ENCODE measurements around the gene HINFP. TPM values are rescaled to one million over a fixed set of nuclear protein-coding genes. Genes with fewer than 3 reads are reported as not detected.

HINFP gene
- total and polyA plus RNA-seq, 9 of the 15 experiments (the other 6 are each of a cell fraction or from before 2014, with no cell fraction given) = 13.8 to 34.1 (median 22.5) TPM

- TF ChIP-seq HMG20B (CRISPR knock-in tag; IDR thresholded peaks at IDR 0.05) (no peak), FUS (optimal IDR thresholded peaks at IDR 0.05; ENCODE audit: low read depth, low read length) (no peak), ZNF695 (CRISPR knock-in tag; IDR thresholded peaks at IDR 0.05) (no peak), PYGO2 (tag; IDR thresholded peaks at IDR 0.05) (no peak), MAFG (tag; conservative IDR thresholded peaks at IDR 0.05) (peak; percentile 75), ZNF707 (CRISPR knock-in tag; conservative IDR thresholded peaks at IDR 0.05) (no peak), SNRNP70 (optimal IDR thresholded peaks at IDR 0.05; ENCODE audit: low read depth, low read length) (no peak), SAFB2 (IDR thresholded peaks at IDR 0.05; ENCODE audit: borderline replicate concordance, low read depth, low read length, severe bottlenecking) (no peak), ASH1L (IDR thresholded peaks at IDR 0.05; ENCODE audit: borderline replicate concordance, low read depth, partially characterized antibody) (no peak), RUNX1 (IDR thresholded peaks at IDR 0.05; ENCODE audit: low read depth) (no peak), LEF1 (IDR thresholded peaks at IDR 0.05) (no peak), MAFF (IDR thresholded peaks at IDR 0.05; ENCODE audit: low read length) (peak; percentile 30; the same call in 1 of the 2 replicates), FOXK1 (CRISPR knock-in tag; IDR thresholded peaks at IDR 0.05; ENCODE audit: borderline replicate concordance) (no peak), ARID1B (IDR thresholded peaks at IDR 0.05) (peak; percentile 46; the same call in 1 of the 2 replicates), ZKSCAN8 (CRISPR knock-in tag; IDR thresholded peaks at IDR 0.05) (no peak), KAT7 (CRISPR knock-in tag; IDR thresholded peaks at IDR 0.05; ENCODE audit: borderline replicate concordance) (no peak), U2AF1 (optimal IDR thresholded peaks at IDR 0.05; ENCODE audit: low read depth, low read length) (no peak), HDAC6 (IDR thresholded peaks at IDR 0.05; ENCODE audit: low read depth, low read length) (no peak), SMARCA4 (IDR thresholded peaks at IDR 0.05) (peak; percentile 62; the same call in 1 of the 2 replicates), RBM17 (IDR thresholded peaks at IDR 0.05; ENCODE audit: borderline replicate concordance, low read depth, low read length) (no peak), NR1H2 (CRISPR knock-in tag; IDR thresholded peaks at IDR 0.05) (no peak), JUND (IDR thresholded peaks at IDR 0.05; ENCODE audit: borderline replicate concordance, low read depth, low read length) (peak; percentile 87; the same call in 1 of the 2 replicates), JUND (tag; IDR thresholded peaks at IDR 0.05; ENCODE audit: borderline replicate concordance, low read depth, low read length) (peak; percentile 95), ZNF778 (CRISPR knock-in tag; IDR thresholded peaks at IDR 0.05) (no peak)
- TF ChIP-seq, protein P1, sequence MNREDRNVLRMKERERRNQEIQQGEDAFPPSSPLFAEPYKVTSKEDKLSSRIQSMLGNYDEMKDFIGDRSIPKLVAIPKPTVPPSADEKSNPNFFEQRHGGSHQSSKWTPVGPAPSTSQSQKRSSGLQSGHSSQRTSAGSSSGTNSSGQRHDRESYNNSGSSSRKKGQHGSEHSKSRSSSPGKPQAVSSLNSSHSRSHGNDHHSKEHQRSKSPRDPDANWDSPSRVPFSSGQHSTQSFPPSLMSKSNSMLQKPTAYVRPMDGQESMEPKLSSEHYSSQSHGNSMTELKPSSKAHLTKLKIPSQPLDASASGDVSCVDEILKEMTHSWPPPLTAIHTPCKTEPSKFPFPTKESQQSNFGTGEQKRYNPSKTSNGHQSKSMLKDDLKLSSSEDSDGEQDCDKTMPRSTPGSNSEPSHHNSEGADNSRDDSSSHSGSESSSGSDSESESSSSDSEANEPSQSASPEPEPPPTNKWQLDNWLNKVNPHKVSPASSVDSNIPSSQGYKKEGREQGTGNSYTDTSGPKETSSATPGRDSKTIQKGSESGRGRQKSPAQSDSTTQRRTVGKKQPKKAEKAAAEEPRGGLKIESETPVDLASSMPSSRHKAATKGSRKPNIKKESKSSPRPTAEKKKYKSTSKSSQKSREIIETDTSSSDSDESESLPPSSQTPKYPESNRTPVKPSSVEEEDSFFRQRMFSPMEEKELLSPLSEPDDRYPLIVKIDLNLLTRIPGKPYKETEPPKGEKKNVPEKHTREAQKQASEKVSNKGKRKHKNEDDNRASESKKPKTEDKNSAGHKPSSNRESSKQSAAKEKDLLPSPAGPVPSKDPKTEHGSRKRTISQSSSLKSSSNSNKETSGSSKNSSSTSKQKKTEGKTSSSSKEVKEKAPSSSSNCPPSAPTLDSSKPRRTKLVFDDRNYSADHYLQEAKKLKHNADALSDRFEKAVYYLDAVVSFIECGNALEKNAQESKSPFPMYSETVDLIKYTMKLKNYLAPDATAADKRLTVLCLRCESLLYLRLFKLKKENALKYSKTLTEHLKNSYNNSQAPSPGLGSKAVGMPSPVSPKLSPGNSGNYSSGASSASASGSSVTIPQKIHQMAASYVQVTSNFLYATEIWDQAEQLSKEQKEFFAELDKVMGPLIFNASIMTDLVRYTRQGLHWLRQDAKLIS (CRISPR knock-in tag; IDR thresholded peaks at IDR 0.05) = no peak
- TF ChIP-seq, protein P2, sequence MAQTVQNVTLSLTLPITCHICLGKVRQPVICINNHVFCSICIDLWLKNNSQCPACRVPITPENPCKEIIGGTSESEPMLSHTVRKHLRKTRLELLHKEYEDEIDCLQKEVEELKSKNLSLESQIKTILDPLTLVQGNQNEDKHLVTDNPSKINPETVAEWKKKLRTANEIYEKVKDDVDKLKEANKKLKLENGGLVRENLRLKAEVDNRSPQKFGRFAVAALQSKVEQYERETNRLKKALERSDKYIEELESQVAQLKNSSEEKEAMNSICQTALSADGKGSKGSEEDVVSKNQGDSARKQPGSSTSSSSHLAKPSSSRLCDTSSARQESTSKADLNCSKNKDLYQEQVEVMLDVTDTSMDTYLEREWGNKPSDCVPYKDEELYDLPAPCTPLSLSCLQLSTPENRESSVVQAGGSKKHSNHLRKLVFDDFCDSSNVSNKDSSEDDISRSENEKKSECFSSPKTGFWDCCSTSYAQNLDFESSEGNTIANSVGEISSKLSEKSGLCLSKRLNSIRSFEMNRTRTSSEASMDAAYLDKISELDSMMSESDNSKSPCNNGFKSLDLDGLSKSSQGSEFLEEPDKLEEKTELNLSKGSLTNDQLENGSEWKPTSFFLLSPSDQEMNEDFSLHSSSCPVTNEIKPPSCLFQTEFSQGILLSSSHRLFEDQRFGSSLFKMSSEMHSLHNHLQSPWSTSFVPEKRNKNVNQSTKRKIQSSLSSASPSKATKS (CRISPR knock-in tag; IDR thresholded peaks at IDR 0.05) = no peak
These were observed 54.2 kb downstream of the HINFP start (continued) for GRCh38 chr11:119175493-119176077.
